PC-3 (cell line): Measurements from ENCODE around the gene SNX32. TPM values are rescaled to one million over a fixed set of nuclear protein-coding genes. Genes with fewer than 3 reads are reported as not detected.

ENCODE experiments used
- ATAC-seq: fragments of 200-7000 bp; cut with Tn5 transposase; 2 replicates; pipeline ENCODE4 v1.9.1; 2020; ENCODE audit warnings: mild to moderate bottlenecking, moderate library complexity
- BruUV-seq: library from RNA; stranded (reverse); fragments of 400-500 nt; replicated peaks from 2 replicates; lab custom pipeline; 2021; lab: Mats Ljungman, UMichigan
- CTCF ChIA-PET: fragments of 300-600 bp; sonication (Branson Sonifier 250); formaldehyde crosslinking; loops from one replicate; lab custom pipeline; 2022; ENCODE audit warnings: antibody characterized with exemption; lab: Charles Lee
- POLR2A ChIA-PET: fragments of 300-600 bp; sonication (Branson Sonifier 250); formaldehyde crosslinking; loops from one replicate; lab custom pipeline; 2022; ENCODE audit warnings: antibody characterized with exemption; ENCODE audit not compliant: unreplicated experiment; lab: Charles Lee
- DNase-seq: peaks from one replicate; pipeline ENCODE4 v3.0.0-alpha.2; 2015
- H2AFZ ChIP-seq: fragments of 300-600 bp; sonication (generic); 2 replicates; pipeline ENCODE4 v1.6.0; 2016; ENCODE audit warnings: antibody characterized with exemption, low read length
- H3F3A ChIP-seq: fragments of 300-600 bp; sonication (generic); one replicate; pipeline ENCODE4 v1.6.0; 2017; ENCODE audit warnings: antibody characterized with exemption, low read length, control low read depth, mild to moderate bottlenecking; ENCODE audit not compliant: unreplicated experiment
- H3K27ac ChIP-seq: fragments of 300-600 bp; sonication (generic); 2 replicates; pipeline ENCODE4 v1.5.1; 2016; ENCODE audit warnings: mild to moderate bottlenecking, low read length
- H3K27me3 ChIP-seq: fragments of 300-600 bp; sonication (generic); 2 replicates; pipeline ENCODE4 v1.6.1; 2016; ENCODE audit warnings: low read length, mixed read lengths
- H3K36me3 ChIP-seq: fragments of 300-600 bp; sonication (generic); 2 replicates; pipeline ENCODE4 v1.6.1; 2016; ENCODE audit warnings: low read depth, mixed run types, low read length, mixed read lengths
- H3K4me1 ChIP-seq: fragments of 300-600 bp; sonication (generic); 2 replicates; pipeline ENCODE4 v1.5.1; 2016; ENCODE audit warnings: low read length; ENCODE audit not compliant: insufficient read depth
- H3K4me2 ChIP-seq: fragments of 300-600 bp; sonication (generic); 2 replicates; pipeline ENCODE4 v1.6.0; 2016; ENCODE audit warnings: low read length
- H3K4me3 ChIP-seq: fragments of 300-600 bp; sonication (generic); 2 replicates; pipeline ENCODE4 v1.5.1; 2016; ENCODE audit warnings: mild to moderate bottlenecking, low read length, mixed read lengths
- H3K79me2 ChIP-seq: fragments of 300-600 bp; sonication (generic); 2 replicates; pipeline ENCODE4 v1.6.1; 2017; ENCODE audit warnings: low read length, mixed read lengths
- H3K9ac ChIP-seq: fragments of 300-600 bp; sonication (generic); 2 replicates; pipeline ENCODE4 v1.6.0; 2016; ENCODE audit warnings: mild to moderate bottlenecking, low read length
- H3K9me2 ChIP-seq: fragments of 300-600 bp; sonication (generic); replicated peaks from 2 replicates; pipeline ENCODE4 v1.6.1; 2016; ENCODE audit warnings: mixed run types, low read length, mixed read lengths
- H3K9me3 ChIP-seq: fragments of 300-600 bp; sonication (generic); 2 replicates; pipeline ENCODE4 v1.6.1; 2016; ENCODE audit warnings: low read length, mixed read lengths
- H4K20me1 ChIP-seq: fragments of 300-600 bp; sonication (generic); 2 replicates; pipeline ENCODE4 v1.6.1; 2016; ENCODE audit warnings: low read length, mixed read lengths
- CTCF ChIP-seq: fragments of 300-600 bp; sonication (generic); conservative IDR thresholded peaks from 2 replicates; pipeline ENCODE4 v1.5.1; 2017; ENCODE audit warnings: antibody characterized with exemption, low read depth, mild to moderate bottlenecking, low read length
- EZH2 ChIP-seq: fragments of 300-600 bp; sonication (generic); IDR thresholded peaks from one replicate; pipeline ENCODE4 v1.6.1; 2017; ENCODE audit warnings: antibody characterized with exemption, mild to moderate bottlenecking, low read length; ENCODE audit not compliant: unreplicated experiment
- EZH2phosphoT487 ChIP-seq: fragments of 300-600 bp; sonication (generic); IDR thresholded peaks from 2 replicates; pipeline ENCODE4 v1.6.1; 2018; ENCODE audit warnings: mild to moderate bottlenecking, antibody characterized with exemption, low read length, borderline replicate concordance
- intact Hi-C: fragments of 100-400 bp; cut with micrococcal nuclease; formaldehyde crosslinking; loops from 2 replicates; pipeline ENCODE4 v1.9.0; 2023
- total RNA-seq: library from RNA; depleted of rRNA; stranded (reverse); fragments of >200 nt; gene quantifications from 2 replicates; pipeline ENCODE4 v1.2.3, GENCODE V29; 2014

The SNX32 gene
- total RNA-seq, 1 experiment from 2014 or later = not detected

GRCh38 chr11:65851083-65851579 is 17.4 kb downstream of the SNX32 start:
- peak; percentile 69 for DNase-seq

GRCh38 chr11:65851811-65852507 is 18.2 kb downstream of the SNX32 start:
- BruUV-seq = no TSS peak
- H3K9me3 ChIP-seq = no peaks in the 10 kb centered on the region
- H3K9ac ChIP-seq = no peak overlapping the region
- no peak overlapping the region for H3K4me2 ChIP-seq
- POLR2A ChIA-PET = no interaction called here
- H2AFZ ChIP-seq = no peak overlapping the region
- no peaks in the 10 kb centered on the region for H3K9me2 ChIP-seq
- H3K27me3 ChIP-seq = no peaks in the 10 kb centered on the region
- peaks cover 56% of the 10 kb centered on the region for H3K36me3 ChIP-seq
- H3K27ac ChIP-seq = no peak overlapping the region
- TF ChIP-seq EZH2phosphoT487 = no peak
- TF ChIP-seq EZH2 = no peak
- TF ChIP-seq CTCF = no peak
- no peaks in the 10 kb centered on the region for H3F3A ChIP-seq
- peaks cover 32% of the 10 kb centered on the region for H3K79me2 ChIP-seq
- CTCF ChIA-PET = interaction anchor here (0.6 to 1.3 kb wide), 3 partner anchors 8 to 36 kb away, joined by 3 to 6 read pairs (median 6); partner anchors contain the start of gene FIBP
- intact Hi-C loops = no loop called here
- H3K4me1 ChIP-seq = peaks cover 24% of the 10 kb centered on the region
- no peak overlapping the region for H3K4me3 ChIP-seq
- DNase-seq = no peak
- ATAC-seq = peak; percentile 2; the same call in 1 of the 2 replicates
- peaks cover 43% of the 10 kb centered on the region for H4K20me1 ChIP-seq

More at GRCh38 chr11:65851083-65851579, 17.4 kb downstream of the SNX32 start:
- Histone ChIP-seq H3K9me2 (no peaks in the 10 kb centered on the region), H3K36me3 (peaks cover 49% of the 10 kb centered on the region), H3K27me3 (no peaks in the 10 kb centered on the region), H3F3A (no peaks in the 10 kb centered on the region), H3K27ac (no peak overlapping the region), H3K4me1 (peaks cover 18% of the 10 kb centered on the region), H4K20me1 (peaks cover 35% of the 10 kb centered on the region), H3K4me2 (no peak overlapping the region), H3K4me3 (no peak overlapping the region), H3K9me3 (no peaks in the 10 kb centered on the region), H3K79me2 (peaks cover 24% of the 10 kb centered on the region), H3K9ac (no peak overlapping the region), H2AFZ (no peak overlapping the region)
- TF ChIP-seq EZH2phosphoT487 (no peak), CTCF (peak; percentile 87)
- peak; percentile 42 for ATAC-seq
- intact Hi-C loops = no loop called here
- ChIA-PET POLR2A (interaction anchor here (0.5 kb wide), 1 partner anchor 301 kb away, joined by 4 read pairs; no protein-coding TSS in a partner anchor), CTCF (interaction anchor here (0.6 to 1.3 kb wide), 3 partner anchors 9 to 179 kb away, joined by 4 to 6 read pairs (median 6); no protein-coding TSS in a partner anchor)
- no TSS peak for BruUV-seq
